Activated CD8-positive, alpha-beta memory T cell treated with anti-CD3 and anti-CD28 coated beads for 36 hours (primary cell): ENCODE results near the gene NPR2. TPM values are rescaled to one million over a fixed set of nuclear protein-coding genes. Genes with fewer than 3 reads are reported as not detected.

Source experiments
- total RNA-seq, 2 experiments: library from RNA; stranded (reverse); gene quantifications; one replicate each; pipeline ENCODE4 v1.2.3, GENCODE V29; 2021

Gene NPR2
- total RNA-seq, 2 experiments from 2014 or later = 9.7 TPM

Other genes with a start within 250 kb of the NPR2 start
- 10 to 100 TPM; 47.9 to 51.6 TPM for gene TESK1, start 186.3 kb upstream of the NPR2 start, total RNA-seq
- 10 to 100 TPM; 13.7 to 15.1 TPM for gene CD72, start 173.2 kb upstream of the NPR2 start, total RNA-seq
- 10 to 100 TPM; 62.0 to 63.7 TPM for gene SIT1, start 140.7 kb upstream of the NPR2 start, total RNA-seq
- 1,000 to 10,000 TPM; 9,117 to 9,295 TPM for gene RMRP, start 133.6 kb upstream of the NPR2 start, total RNA-seq
- gene CCDC107, start 133.3 kb upstream of the NPR2 start, total RNA-seq = 10 to 100 TPM; 17.1 to 18.3 TPM
- 10 to 100 TPM; 12.6 to 13.7 TPM for gene ARHGEF39, start 126.4 kb upstream of the NPR2 start, total RNA-seq
- gene CA9, start 117.7 kb upstream of the NPR2 start, total RNA-seq = 1 to 10 TPM; 5.5 to 6.2 TPM
- 1 to 10 TPM; 3.7 to 3.9 TPM for gene TPM2, start 101.7 kb upstream of the NPR2 start, total RNA-seq
- gene TLN1, start 59.4 kb upstream of the NPR2 start, total RNA-seq = 100 to 1,000 TPM; 233 to 235 TPM
- 10 to 100 TPM; 32.0 to 33.4 TPM for gene CREB3, start 58.9 kb upstream of the NPR2 start, total RNA-seq
- gene GBA2, start 42.4 kb upstream of the NPR2 start, total RNA-seq = 10 to 100 TPM; 38.7 to 40.1 TPM
- gene RGP1, start 42.3 kb upstream of the NPR2 start, total RNA-seq = 10 to 100 TPM; 17.1 to 17.3 TPM
- gene MSMP, start 37.3 kb upstream of the NPR2 start, total RNA-seq = under 1 TPM in 1 of 2 experiments, not detected in 1; 0.65 TPM
- 1 to 10 TPM; 1.0 to 1.2 TPM for gene SPAG8, start 20.7 kb downstream of the NPR2 start, total RNA-seq
- gene HINT2, start 23.5 kb downstream of the NPR2 start, total RNA-seq = 10 to 100 TPM; 67.7 to 70.8 TPM
- gene FAM221B, start 37.1 kb downstream of the NPR2 start, total RNA-seq = not detected
- gene TMEM8B, start 37.6 kb downstream of the NPR2 start, total RNA-seq = 1 to 10 TPM; 2.2 to 2.4 TPM
- not detected for gene OR13J1, start 78.8 kb downstream of the NPR2 start, total RNA-seq
- gene HRCT1, start 114.6 kb downstream of the NPR2 start, total RNA-seq = not detected
- not detected for gene SPAAR, start 117.9 kb downstream of the NPR2 start, total RNA-seq
- not detected for gene OR2S2, start 166.6 kb downstream of the NPR2 start, total RNA-seq
- 1 to 10 TPM; 4.2 to 4.4 TPM for gene RECK, start 245.3 kb downstream of the NPR2 start, total RNA-seq